ENCODE measurements around the gene AHRR. TPM values are rescaled to one million over a fixed set of nuclear protein-coding genes. Genes with fewer than 3 reads are reported as not detected.

The AHRR gene
- total and polyA plus RNA-seq, 10 of the 15 experiments (the other 5 are each of a cell fraction or from before 2014, with no cell fraction given) = 0.90 to 35.2 (median 19.2) TPM

GRCh38 chr5:317086-317811 is 4.3 kb upstream of the AHRR start (continued):
- TF ChIP-seq CEBPZ (IDR thresholded peaks at IDR 0.05; ENCODE audit: low read depth, low read length) = no peak
- TF ChIP-seq CTCF (IDR thresholded peaks at IDR 0.05 in 2 of 3, conservative IDR thresholded peaks at IDR 0.05 in 1 of 3; ENCODE audit: control insufficient read depth in 2 of 3, extremely low read depth in 1 of 3, insufficient read depth in 1 of 3, low read depth in 3 of 3, low read length in 3 of 3) = peak; percentile 95 to 99 (median 98); a peak in 5 of 6 replicates
- no peak; the same call in none of the 2 replicates for TF ChIP-seq POLR2AphosphoS2 (IDR thresholded peaks at IDR 0.05; ENCODE audit: low read depth, low read length)
- peak; percentile 28 to 97 for TF ChIP-seq EGR1 (IDR thresholded peaks at IDR 0.05; ENCODE audit: borderline replicate concordance in 1 of 2, low read depth in 2 of 2, low read length in 2 of 2)
- TF ChIP-seq ZBED1 (IDR thresholded peaks at IDR 0.05; ENCODE audit: borderline replicate concordance) = no peak
- no peak for TF ChIP-seq HDAC6 (IDR thresholded peaks at IDR 0.05; ENCODE audit: unreplicated experiment)
- TF ChIP-seq DPF2 (IDR thresholded peaks at IDR 0.05) = peak; percentile 97
- TF ChIP-seq MEF2B (IDR thresholded peaks at IDR 0.05; ENCODE audit: partially characterized antibody, poor library complexity, severe bottlenecking) = peak; percentile 78
- TF ChIP-seq RELA (IDR thresholded peaks at IDR 0.05; ENCODE audit: borderline replicate concordance, partially characterized antibody) = peak; percentile 69
- 0 out of 2 replicates have a peak, but pooled peaks have one; percentile 45 for TF ChIP-seq PAX5 (IDR thresholded peaks at IDR 0.05; ENCODE audit: borderline replicate concordance, low read depth, low read length)
- TF ChIP-seq ZNF207 (IDR thresholded peaks at IDR 0.05; ENCODE audit: borderline replicate concordance) = peak; percentile 58; the same call in 1 of the 2 replicates
- TF ChIP-seq SIN3A (IDR thresholded peaks at IDR 0.05; ENCODE audit: low read depth, low read length) = no peak
- peak; percentile 11; the same call in 1 of the 2 replicates for TF ChIP-seq HCFC1 (IDR thresholded peaks at IDR 0.05; ENCODE audit: low read length)
- TF ChIP-seq LARP7 (IDR thresholded peaks at IDR 0.05) = peak; percentile 70; the same call in 1 of the 2 replicates
- TF ChIP-seq RB1 (IDR thresholded peaks at IDR 0.05; ENCODE audit: borderline replicate concordance) = peak; percentile 25; the same call in 1 of the 2 replicates
- peak; percentile 37 for TF ChIP-seq SP1 (IDR thresholded peaks at IDR 0.05; ENCODE audit: low read depth, low read length)
- TF ChIP-seq SMC3 (IDR thresholded peaks at IDR 0.05; ENCODE audit: borderline replicate concordance, low read length) = peak; percentile 92
- peak; percentile 35; the same call in 1 of the 2 replicates for TF ChIP-seq MTA2 (IDR thresholded peaks at IDR 0.05; ENCODE audit: low read depth)
- 0 out of 2 replicates have a peak, but pooled peaks have one; percentile 41 for TF ChIP-seq ELK1 (IDR thresholded peaks at IDR 0.05; ENCODE audit: low read depth, low read length)
- peak; percentile 47 for TF ChIP-seq KLF5 (IDR thresholded peaks at IDR 0.05; ENCODE audit: partially characterized antibody)
- TF ChIP-seq TCF3 (IDR thresholded peaks at IDR 0.05; ENCODE audit: borderline replicate concordance, insufficient read depth, low read depth, low read length) = peak; percentile 55; the same call in 1 of the 2 replicates
- peak; percentile 59; the same call in 1 of the 3 replicates for TF ChIP-seq POU2F2 (IDR thresholded peaks at IDR 0.05; ENCODE audit: borderline replicate concordance, low read depth, low read length)
- peak; percentile 71 to 73 for TF ChIP-seq IKZF2 (IDR thresholded peaks at IDR 0.05)
- peak; percentile 62; the same call in 1 of the 2 replicates for TF ChIP-seq TARDBP (IDR thresholded peaks at IDR 0.05; ENCODE audit: borderline replicate concordance)
- TF ChIP-seq NBN (IDR thresholded peaks at IDR 0.05) = peak; percentile 71

Measured in GM12878 (cell line).